Osteoblast (primary cell): ENCODE results near the gene ZNF813. TPM values are rescaled to one million over a fixed set of nuclear protein-coding genes. Genes with fewer than 3 reads are reported as not detected.
A peak's percentile ranks its signal among the peaks of the same experiment; 100 is the strongest.
"Not testable (repeated sequence)": the region's sequence is repeated elsewhere in the genome, so short reads cannot be mapped to it uniquely, and the experiment has no call there.

Experiments used
- DNase-seq: peaks from one replicate; pipeline ENCODE4 v3.0.0; 2011; ENCODE audit warnings: low spot score, mixed read lengths; ENCODE audit not compliant: insufficient read length; ENCODE audit errors: missing footprints
- H2AFZ ChIP-seq: 2 replicates; pipeline ENCODE4 v1.6.0; 2011; ENCODE audit warnings: mild to moderate bottlenecking, low read length
- H3K27ac ChIP-seq: 2 replicates; pipeline ENCODE4 v1.5.1; 2011; ENCODE audit warnings: mild to moderate bottlenecking, low read depth, low read length, moderate library complexity
- H3K27me3 ChIP-seq: 2 replicates; pipeline ENCODE4 v1.6.0; 2012; ENCODE audit warnings: mild to moderate bottlenecking, control low read depth, inconsistent platforms, low read length, moderate library complexity; ENCODE audit not compliant: insufficient read depth
- H3K36me3 ChIP-seq: 2 replicates; pipeline ENCODE4 v1.5.1; 2011; ENCODE audit warnings: mild to moderate bottlenecking, low read length, control low read depth, moderate library complexity; ENCODE audit not compliant: insufficient read depth
- H3K4me1 ChIP-seq: 2 replicates; pipeline ENCODE4 v1.5.1; 2011; ENCODE audit warnings: mild to moderate bottlenecking, low read length, control low read depth, moderate library complexity; ENCODE audit not compliant: insufficient read depth
- H3K4me2 ChIP-seq: 2 replicates; pipeline ENCODE4 v1.6.0; 2011; ENCODE audit warnings: mild to moderate bottlenecking, low read length; ENCODE audit not compliant: insufficient read depth
- H3K4me3 ChIP-seq: fragments of 200-600 bp; sonication (generic); 3 replicates; pipeline ENCODE4 v1.5.1; 2012; ENCODE audit warnings: mild to moderate bottlenecking, low read length, inconsistent platforms; ENCODE audit not compliant: insufficient read depth
- H3K79me2 ChIP-seq: 2 replicates; pipeline ENCODE4 v1.6.0; 2012; ENCODE audit warnings: mild to moderate bottlenecking, low read length, control low read depth, inconsistent platforms; ENCODE audit not compliant: insufficient read depth
- H3K9me3 ChIP-seq: 2 replicates; pipeline ENCODE4 v1.5.1; 2011; ENCODE audit warnings: low read depth, low read length, control low read depth
- H4K20me1 ChIP-seq: 2 replicates; pipeline ENCODE4 v1.6.0; 2012; ENCODE audit warnings: mild to moderate bottlenecking, low read length, control low read depth; ENCODE audit not compliant: insufficient read depth
- total RNA-seq: library from RNA; depleted of rRNA; stranded (reverse); fragments of >200 nt; gene quantifications from 2 replicates; pipeline ENCODE4 v1.2.3, GENCODE V29; 2012
- TF ChIP-seq, protein P1 (sequence below): IDR thresholded peaks from 2 replicates; pipeline ENCODE4 v1.5.1; 2011; ENCODE audit warnings: mild to moderate bottlenecking, low read depth, low read length, moderate library complexity; ENCODE audit errors: extremely low read depth

Gene ZNF813
- total RNA-seq, 1 donor: 3.6 TPM

DNA sequence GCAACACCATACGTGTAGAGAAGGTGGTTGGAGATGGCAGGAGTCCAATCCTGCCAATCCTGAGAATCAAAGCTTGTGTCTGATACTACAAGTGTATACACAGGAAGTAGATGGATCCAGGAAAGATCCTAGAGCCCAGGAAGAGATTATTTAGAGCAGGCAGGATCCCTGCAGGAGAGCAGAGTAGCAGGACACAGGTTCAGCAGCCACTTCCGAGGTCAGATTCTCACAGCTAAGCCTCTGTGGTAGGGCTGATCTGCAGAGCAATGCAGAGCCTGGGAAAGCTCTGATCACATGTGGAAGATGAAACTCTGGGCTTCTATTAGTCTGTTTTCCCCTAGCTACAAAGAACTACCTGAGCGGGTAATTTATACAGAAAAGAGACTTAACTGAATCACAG lies 41.9 kb downstream of the ZNF813 start:
- no peak for DNase-seq
- H2AFZ ChIP-seq: no peak overlapping the region
- TF ChIP-seq, protein P1, sequence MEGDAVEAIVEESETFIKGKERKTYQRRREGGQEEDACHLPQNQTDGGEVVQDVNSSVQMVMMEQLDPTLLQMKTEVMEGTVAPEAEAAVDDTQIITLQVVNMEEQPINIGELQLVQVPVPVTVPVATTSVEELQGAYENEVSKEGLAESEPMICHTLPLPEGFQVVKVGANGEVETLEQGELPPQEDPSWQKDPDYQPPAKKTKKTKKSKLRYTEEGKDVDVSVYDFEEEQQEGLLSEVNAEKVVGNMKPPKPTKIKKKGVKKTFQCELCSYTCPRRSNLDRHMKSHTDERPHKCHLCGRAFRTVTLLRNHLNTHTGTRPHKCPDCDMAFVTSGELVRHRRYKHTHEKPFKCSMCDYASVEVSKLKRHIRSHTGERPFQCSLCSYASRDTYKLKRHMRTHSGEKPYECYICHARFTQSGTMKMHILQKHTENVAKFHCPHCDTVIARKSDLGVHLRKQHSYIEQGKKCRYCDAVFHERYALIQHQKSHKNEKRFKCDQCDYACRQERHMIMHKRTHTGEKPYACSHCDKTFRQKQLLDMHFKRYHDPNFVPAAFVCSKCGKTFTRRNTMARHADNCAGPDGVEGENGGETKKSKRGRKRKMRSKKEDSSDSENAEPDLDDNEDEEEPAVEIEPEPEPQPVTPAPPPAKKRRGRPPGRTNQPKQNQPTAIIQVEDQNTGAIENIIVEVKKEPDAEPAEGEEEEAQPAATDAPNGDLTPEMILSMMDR: no peak
- H3K79me2 ChIP-seq: no peaks in the 10 kb centered on the region
- H3K9me3 ChIP-seq: no peaks in the 10 kb centered on the region
- no peak overlapping the region for H3K4me3 ChIP-seq
- H4K20me1 ChIP-seq: no peaks in the 10 kb centered on the region
- no peak overlapping the region for H3K27ac ChIP-seq
- H3K36me3 ChIP-seq: no peaks in the 10 kb centered on the region
- H3K4me1 ChIP-seq: peaks cover 25% of the 10 kb centered on the region
- no peak overlapping the region for H3K4me2 ChIP-seq
- H3K27me3 ChIP-seq: no peaks in the 10 kb centered on the region

DNA sequence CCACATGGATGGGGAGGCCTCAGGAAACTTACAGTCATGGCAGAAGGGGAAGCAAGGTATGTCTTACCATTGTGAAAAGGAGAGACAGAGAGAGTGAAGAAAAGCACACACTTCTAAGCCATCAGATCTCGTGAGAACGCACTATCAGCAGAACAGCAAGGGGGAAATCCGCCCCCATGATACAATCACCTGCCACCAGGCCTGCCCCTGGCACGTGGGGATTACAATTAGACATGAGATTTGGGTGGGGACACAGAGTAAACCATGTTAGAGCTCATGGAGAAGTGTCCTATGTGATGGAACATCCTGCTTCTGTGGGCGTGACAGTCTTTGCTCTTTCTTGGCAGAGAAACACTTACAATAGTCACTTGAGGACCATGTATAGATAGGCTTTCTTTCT lies 42.3 kb downstream of the ZNF813 start:
- H3K9me3 ChIP-seq: no peaks in the 10 kb centered on the region
- H3K36me3 ChIP-seq: no peaks in the 10 kb centered on the region
- TF ChIP-seq, protein P1: no peak
- H3K27me3 ChIP-seq: no peaks in the 10 kb centered on the region
- no peaks in the 10 kb centered on the region for H3K79me2 ChIP-seq
- no peak overlapping the region for H3K4me2 ChIP-seq
- H3K4me3 ChIP-seq: no peak overlapping the region
- no peak overlapping the region for H3K27ac ChIP-seq
- peak; percentile 14 for DNase-seq
- H4K20me1 ChIP-seq: no peaks in the 10 kb centered on the region
- H3K4me1 ChIP-seq: peaks cover 21% of the 10 kb centered on the region
- no peak overlapping the region for H2AFZ ChIP-seq

DNA sequence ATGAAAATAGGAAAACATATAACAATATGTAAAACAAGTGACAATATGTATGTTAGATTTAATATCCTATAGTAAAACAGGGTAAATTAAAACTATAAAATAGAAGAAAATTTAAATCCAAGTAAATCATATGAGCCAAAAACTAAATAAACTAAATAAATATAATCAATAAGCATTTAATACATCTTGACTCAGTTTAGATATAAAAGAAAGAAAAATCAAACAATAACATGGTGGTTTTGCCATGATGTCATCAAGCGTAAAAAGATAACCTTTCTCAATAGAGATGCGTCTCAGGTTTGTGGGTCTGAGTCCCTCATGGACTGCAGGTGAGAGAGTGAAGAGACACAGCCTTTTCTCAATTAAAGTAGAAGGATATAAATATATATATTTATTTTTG lies 43.8 kb downstream of the ZNF813 start:
- H3K79me2 ChIP-seq: no peaks in the 10 kb centered on the region
- no peak overlapping the region for H3K4me2 ChIP-seq
- H3K4me3 ChIP-seq: no peak overlapping the region
- no peaks in the 10 kb centered on the region for H3K27me3 ChIP-seq
- H3K4me1 ChIP-seq: peaks cover 17% of the 10 kb centered on the region
- no peaks in the 10 kb centered on the region for H3K9me3 ChIP-seq
- no peak overlapping the region for H2AFZ ChIP-seq
- TF ChIP-seq, protein P1: no peak
- H4K20me1 ChIP-seq: no peaks in the 10 kb centered on the region
- DNase-seq: peak; percentile 68
- no peak overlapping the region for H3K27ac ChIP-seq
- H3K36me3 ChIP-seq: no peaks in the 10 kb centered on the region

DNA sequence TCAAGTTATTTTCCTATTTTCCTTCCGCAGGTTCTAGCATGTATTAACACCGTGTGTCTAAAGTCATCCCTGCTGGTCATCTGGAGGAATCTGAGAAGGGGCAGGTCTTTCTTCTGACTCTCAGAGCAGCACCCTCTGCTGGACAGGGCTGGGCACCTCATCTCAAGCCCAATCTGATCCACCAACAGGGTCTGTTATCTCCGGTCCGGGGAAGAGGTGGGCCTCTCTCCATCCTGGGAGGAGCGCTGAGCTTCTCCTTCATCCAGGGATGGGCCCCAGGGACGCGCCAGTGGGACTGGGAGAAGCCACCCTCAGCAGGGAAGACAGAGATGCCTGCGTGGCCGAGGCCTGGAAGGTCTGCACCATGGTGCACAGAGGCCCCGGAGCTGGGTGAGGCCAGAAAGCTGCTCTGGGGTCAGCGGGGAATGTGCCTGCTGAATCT lies 44.4 kb downstream of the ZNF813 start:
- H3K36me3 ChIP-seq: no peaks in the 10 kb centered on the region
- TF ChIP-seq, protein P1: peak; percentile 83
- peaks cover 17% of the 10 kb centered on the region for H3K4me1 ChIP-seq
- H3K4me2 ChIP-seq: no peak overlapping the region
- no peak overlapping the region for H3K27ac ChIP-seq
- H3K79me2 ChIP-seq: no peaks in the 10 kb centered on the region
- no peaks in the 10 kb centered on the region for H3K9me3 ChIP-seq
- H4K20me1 ChIP-seq: no peaks in the 10 kb centered on the region
- no peaks in the 10 kb centered on the region for H3K27me3 ChIP-seq
- H3K4me3 ChIP-seq: no peak overlapping the region
- H2AFZ ChIP-seq: no peak overlapping the region
- peak; percentile 90 for DNase-seq

DNA sequence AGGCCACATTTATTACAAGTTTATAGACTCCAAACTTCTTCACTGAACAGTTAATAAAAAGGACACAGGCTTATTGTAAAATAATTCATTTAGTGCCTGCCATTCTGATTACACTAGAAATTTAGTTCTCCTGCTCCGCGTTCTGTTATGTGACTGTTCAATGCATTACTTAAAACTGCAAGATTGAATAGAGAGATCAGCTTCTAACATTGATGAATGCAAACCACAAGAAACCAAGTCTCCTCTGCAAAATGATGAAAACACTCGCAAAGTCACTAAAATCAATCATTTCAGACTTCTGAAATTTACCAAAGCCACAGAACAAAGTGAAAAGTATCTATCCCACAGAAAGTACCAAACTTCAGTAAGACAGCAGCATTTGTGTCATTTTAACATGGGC lies 47.5 kb downstream of the ZNF813 start:
- not testable (repeated sequence) for H3K27ac ChIP-seq, H3K4me2 ChIP-seq, H3K9me3 ChIP-seq, H2AFZ ChIP-seq, H3K4me1 ChIP-seq, DNase-seq, H4K20me1 ChIP-seq, H3K36me3 ChIP-seq, H3K79me2 ChIP-seq, H3K27me3 ChIP-seq, H3K4me3 ChIP-seq
